Measurements from ENCODE around the gene SZT2.
A peak's percentile ranks its signal among the peaks of the same experiment; 100 is the strongest.

SZT2 gene

DNA sequence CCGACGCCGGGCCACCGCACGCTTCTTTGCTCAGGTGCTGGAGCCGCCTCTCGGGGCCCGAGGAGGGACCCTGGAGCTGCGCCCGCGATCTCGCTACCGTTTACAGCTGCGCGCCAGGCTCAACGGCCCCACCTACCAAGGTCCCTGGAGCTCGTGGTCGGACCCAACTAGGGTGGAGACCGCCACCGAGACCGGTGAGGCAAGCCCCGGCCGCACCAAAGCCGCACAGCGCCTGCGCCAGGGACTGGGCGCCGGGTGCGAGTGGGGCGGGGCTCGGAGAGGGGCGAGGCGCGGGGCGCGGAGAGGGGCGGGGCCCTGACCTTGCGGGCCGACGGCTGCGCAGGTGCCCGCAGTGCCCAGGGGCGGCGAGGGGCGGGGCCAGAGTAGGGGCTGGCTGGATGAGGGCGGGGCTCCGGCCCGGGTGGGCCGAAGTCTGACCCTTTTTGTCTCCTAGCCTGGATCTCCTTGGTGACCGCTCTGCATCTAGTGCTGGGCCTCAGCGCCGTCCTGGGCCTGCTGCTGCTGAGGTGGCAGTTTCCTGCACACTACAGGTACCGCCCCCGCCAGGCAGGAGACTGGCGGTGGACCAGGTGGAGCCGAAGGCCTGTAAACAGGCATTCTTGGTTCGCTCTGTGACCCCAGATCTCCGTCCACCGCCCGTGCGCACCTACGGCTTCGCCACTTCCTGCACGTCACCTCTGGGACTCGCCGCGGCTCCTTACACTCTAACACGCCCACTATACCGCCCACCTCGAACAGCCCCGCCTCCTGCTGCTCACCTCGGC, 40.7 kb upstream of the SZT2 start:
- TF ChIP-seq TOX (CRISPR knock-in tag; IDR thresholded peaks at IDR 0.05; ENCODE audit: borderline replicate concordance) (no peak), ZFP3 (CRISPR knock-in tag; IDR thresholded peaks at IDR 0.05) (no peak), ESRRG (CRISPR knock-in tag; IDR thresholded peaks at IDR 0.05) (no peak), TCF4 (CRISPR knock-in tag; IDR thresholded peaks at IDR 0.05; ENCODE audit: borderline replicate concordance) (no peak), POU6F1 (CRISPR knock-in tag; IDR thresholded peaks at IDR 0.05; ENCODE audit: borderline replicate concordance, low read depth) (no peak)
- TF ChIP-seq, protein P1, sequence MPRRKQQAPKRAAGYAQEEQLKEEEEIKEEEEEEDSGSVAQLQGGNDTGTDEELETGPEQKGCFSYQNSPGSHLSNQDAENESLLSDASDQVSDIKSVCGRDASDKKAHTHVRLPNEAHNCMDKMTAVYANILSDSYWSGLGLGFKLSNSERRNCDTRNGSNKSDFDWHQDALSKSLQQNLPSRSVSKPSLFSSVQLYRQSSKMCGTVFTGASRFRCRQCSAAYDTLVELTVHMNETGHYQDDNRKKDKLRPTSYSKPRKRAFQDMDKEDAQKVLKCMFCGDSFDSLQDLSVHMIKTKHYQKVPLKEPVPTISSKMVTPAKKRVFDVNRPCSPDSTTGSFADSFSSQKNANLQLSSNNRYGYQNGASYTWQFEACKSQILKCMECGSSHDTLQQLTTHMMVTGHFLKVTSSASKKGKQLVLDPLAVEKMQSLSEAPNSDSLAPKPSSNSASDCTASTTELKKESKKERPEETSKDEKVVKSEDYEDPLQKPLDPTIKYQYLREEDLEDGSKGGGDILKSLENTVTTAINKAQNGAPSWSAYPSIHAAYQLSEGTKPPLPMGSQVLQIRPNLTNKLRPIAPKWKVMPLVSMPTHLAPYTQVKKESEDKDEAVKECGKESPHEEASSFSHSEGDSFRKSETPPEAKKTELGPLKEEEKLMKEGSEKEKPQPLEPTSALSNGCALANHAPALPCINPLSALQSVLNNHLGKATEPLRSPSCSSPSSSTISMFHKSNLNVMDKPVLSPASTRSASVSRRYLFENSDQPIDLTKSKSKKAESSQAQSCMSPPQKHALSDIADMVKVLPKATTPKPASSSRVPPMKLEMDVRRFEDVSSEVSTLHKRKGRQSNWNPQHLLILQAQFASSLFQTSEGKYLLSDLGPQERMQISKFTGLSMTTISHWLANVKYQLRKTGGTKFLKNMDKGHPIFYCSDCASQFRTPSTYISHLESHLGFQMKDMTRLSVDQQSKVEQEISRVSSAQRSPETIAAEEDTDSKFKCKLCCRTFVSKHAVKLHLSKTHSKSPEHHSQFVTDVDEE (CRISPR knock-in tag; IDR thresholded peaks at IDR 0.05), result no peak
- peak; percentile 90 for ATAC-seq

- ATAC-seq, result peak; percentile 10; the same call in 2 of the 3 replicates
- no peak for TF ChIP-seq ARNTL (CRISPR knock-in tag; IDR thresholded peaks at IDR 0.05; ENCODE audit: borderline replicate concordance, low read depth)
- no peak for TF ChIP-seq OSR1 (CRISPR knock-in tag; IDR thresholded peaks at IDR 0.05)
- TF ChIP-seq ISL1 (CRISPR knock-in tag; IDR thresholded peaks at IDR 0.05), result no peak
- TF ChIP-seq ZNF70 (CRISPR knock-in tag; IDR thresholded peaks at IDR 0.05), result no peak
- no peak for TF ChIP-seq PATZ1 (CRISPR knock-in tag; IDR thresholded peaks at IDR 0.05; ENCODE audit: borderline replicate concordance)
- TF ChIP-seq PPARA (CRISPR knock-in tag; IDR thresholded peaks at IDR 0.05; ENCODE audit: borderline replicate concordance), result no peak
- no peak for TF ChIP-seq TCF4 (CRISPR knock-in tag; IDR thresholded peaks at IDR 0.05; ENCODE audit: borderline replicate concordance)
- no peak for TF ChIP-seq SNAI2 (CRISPR knock-in tag; IDR thresholded peaks at IDR 0.05)
Observed at GRCh38 chr1:43349594-43350306, 39.9 kb upstream of the SZT2 start.

GRCh38 chr1:43350976-43351375, 38.7 kb upstream of the SZT2 start:
- no peak for ATAC-seq
- no peak for TF ChIP-seq CREB5 (CRISPR knock-in tag; IDR thresholded peaks at IDR 0.05; ENCODE audit: low read depth)
- no peak for TF ChIP-seq ZFP3 (CRISPR knock-in tag; IDR thresholded peaks at IDR 0.05)
- TF ChIP-seq, protein P2, sequence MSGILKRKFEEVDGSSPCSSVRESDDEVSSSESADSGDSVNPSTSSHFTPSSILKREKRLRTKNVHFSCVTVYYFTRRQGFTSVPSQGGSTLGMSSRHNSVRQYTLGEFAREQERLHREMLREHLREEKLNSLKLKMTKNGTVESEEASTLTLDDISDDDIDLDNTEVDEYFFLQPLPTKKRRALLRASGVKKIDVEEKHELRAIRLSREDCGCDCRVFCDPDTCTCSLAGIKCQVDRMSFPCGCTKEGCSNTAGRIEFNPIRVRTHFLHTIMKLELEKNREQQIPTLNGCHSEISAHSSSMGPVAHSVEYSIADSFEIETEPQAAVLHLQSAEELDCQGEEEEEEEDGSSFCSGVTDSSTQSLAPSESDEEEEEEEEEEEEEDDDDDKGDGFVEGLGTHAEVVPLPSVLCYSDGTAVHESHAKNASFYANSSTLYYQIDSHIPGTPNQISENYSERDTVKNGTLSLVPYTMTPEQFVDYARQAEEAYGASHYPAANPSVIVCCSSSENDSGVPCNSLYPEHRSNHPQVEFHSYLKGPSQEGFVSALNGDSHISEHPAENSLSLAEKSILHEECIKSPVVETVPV (CRISPR knock-in tag; IDR thresholded peaks at IDR 0.05), result no peak
- TF ChIP-seq ISL1 (CRISPR knock-in tag; IDR thresholded peaks at IDR 0.05), result no peak
- TF ChIP-seq, protein P1 (CRISPR knock-in tag; IDR thresholded peaks at IDR 0.05), result no peak
- no peak for TF ChIP-seq RARB (CRISPR knock-in tag; IDR thresholded peaks at IDR 0.05)
- TF ChIP-seq ZNF70 (CRISPR knock-in tag; IDR thresholded peaks at IDR 0.05), result no peak
- no peak for TF ChIP-seq ZC3H10 (CRISPR knock-in tag; IDR thresholded peaks at IDR 0.05)
- TF ChIP-seq PATZ1 (CRISPR knock-in tag; IDR thresholded peaks at IDR 0.05; ENCODE audit: borderline replicate concordance), result no peak
- TF ChIP-seq ZNF565 (CRISPR knock-in tag; conservative IDR thresholded peaks at IDR 0.05; ENCODE audit: low read depth), result no peak
- TF ChIP-seq ZFP30 (CRISPR knock-in tag; IDR thresholded peaks at IDR 0.05), result no peak
- no peak for TF ChIP-seq PPARA (CRISPR knock-in tag; IDR thresholded peaks at IDR 0.05; ENCODE audit: borderline replicate concordance)
- no peak for TF ChIP-seq BACH2 (CRISPR knock-in tag; IDR thresholded peaks at IDR 0.05; ENCODE audit: borderline replicate concordance)
- TF ChIP-seq ESRRG (CRISPR knock-in tag; IDR thresholded peaks at IDR 0.05), result no peak
- no peak for TF ChIP-seq SNAI2 (CRISPR knock-in tag; IDR thresholded peaks at IDR 0.05)
- TF ChIP-seq ARNTL (CRISPR knock-in tag; IDR thresholded peaks at IDR 0.05; ENCODE audit: borderline replicate concordance, low read depth), result no peak
- no peak for TF ChIP-seq CSDC2 (CRISPR knock-in tag; IDR thresholded peaks at IDR 0.05)
